ENCODE data around the gene C8G. TPM values are rescaled to one million over a fixed set of nuclear protein-coding genes. Genes with fewer than 3 reads are reported as not detected.

The C8G gene
- total and polyA plus RNA-seq, 2 of the 13 experiments (the other 11 are each of a cell fraction or from before 2014, with no cell fraction given): 4.9 to 12.8 TPM

DNA sequence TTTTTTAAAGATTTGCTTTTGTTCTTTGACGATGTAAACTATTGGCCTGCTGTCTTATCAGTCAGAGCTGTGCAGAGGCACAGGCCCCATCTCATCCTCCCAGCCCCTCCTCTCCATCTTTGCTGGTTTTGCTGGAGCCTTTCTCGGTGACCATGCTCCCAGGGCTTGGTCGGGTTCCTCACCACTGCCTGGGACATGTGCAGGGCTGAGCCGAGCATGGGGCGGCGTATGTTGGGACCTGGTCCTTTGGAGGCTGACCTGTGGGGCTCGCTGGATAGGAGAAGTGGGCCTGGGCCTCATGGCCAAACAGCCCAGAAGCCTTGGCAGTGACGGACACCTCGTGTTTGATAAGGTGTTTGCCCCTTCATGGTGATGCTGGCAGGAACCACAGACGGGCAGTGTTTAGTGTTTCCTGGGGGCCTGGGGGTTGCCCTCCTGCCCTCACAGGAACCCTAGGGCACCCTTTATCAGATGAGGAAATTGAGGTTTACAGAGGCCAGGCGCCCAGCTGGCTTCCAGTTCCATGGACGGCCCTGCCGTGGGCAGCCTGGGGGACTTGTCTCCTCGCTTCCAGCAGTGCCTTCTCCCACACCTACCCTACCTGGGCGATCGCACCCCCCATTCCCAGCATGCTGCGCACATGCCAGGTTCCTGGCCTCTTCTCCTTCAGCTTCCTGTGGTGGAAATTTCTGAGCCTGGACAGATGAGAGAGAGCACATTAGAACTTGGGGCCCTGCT lies 31.2 kb upstream of the C8G start (continued):
- TF ChIP-seq YEATS4 (CRISPR knock-in tag; IDR thresholded peaks at IDR 0.05; ENCODE audit: borderline replicate concordance) (no peak), SIX1 (CRISPR knock-in tag; IDR thresholded peaks at IDR 0.05; ENCODE audit: borderline replicate concordance) (no peak), ETV6 (CRISPR knock-in tag; conservative IDR thresholded peaks at IDR 0.05) (no peak), CREM (IDR thresholded peaks at IDR 0.05) (no peak), CREM (CRISPR knock-in tag; IDR thresholded peaks at IDR 0.05) (no peak), CENPT (CRISPR knock-in tag; IDR thresholded peaks at IDR 0.05; ENCODE audit: low read depth) (no peak), SP140L (CRISPR knock-in tag; IDR thresholded peaks at IDR 0.05; ENCODE audit: borderline replicate concordance) (no peak)
- TF ChIP-seq, protein P1, sequence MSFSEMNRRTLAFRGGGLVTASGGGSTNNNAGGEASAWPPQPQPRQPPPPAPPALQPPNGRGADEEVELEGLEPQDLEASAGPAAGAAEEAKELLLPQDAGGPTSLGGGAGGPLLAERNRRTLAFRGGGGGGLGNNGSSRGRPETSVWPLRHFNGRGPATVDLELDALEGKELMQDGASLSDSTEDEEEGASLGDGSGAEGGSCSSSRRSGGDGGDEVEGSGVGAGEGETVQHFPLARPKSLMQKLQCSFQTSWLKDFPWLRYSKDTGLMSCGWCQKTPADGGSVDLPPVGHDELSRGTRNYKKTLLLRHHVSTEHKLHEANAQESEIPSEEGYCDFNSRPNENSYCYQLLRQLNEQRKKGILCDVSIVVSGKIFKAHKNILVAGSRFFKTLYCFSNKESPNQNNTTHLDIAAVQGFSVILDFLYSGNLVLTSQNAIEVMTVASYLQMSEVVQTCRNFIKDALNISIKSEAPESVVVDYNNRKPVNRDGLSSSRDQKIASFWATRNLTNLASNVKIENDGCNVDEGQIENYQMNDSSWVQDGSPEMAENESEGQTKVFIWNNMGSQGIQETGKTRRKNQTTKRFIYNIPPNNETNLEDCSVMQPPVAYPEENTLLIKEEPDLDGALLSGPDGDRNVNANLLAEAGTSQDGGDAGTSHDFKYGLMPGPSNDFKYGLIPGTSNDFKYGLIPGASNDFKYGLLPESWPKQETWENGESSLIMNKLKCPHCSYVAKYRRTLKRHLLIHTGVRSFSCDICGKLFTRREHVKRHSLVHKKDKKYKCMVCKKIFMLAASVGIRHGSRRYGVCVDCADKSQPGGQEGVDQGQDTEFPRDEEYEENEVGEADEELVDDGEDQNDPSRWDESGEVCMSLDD (CRISPR knock-in tag; IDR thresholded peaks at IDR 0.05; ENCODE audit: borderline replicate concordance): no peak

DNA sequence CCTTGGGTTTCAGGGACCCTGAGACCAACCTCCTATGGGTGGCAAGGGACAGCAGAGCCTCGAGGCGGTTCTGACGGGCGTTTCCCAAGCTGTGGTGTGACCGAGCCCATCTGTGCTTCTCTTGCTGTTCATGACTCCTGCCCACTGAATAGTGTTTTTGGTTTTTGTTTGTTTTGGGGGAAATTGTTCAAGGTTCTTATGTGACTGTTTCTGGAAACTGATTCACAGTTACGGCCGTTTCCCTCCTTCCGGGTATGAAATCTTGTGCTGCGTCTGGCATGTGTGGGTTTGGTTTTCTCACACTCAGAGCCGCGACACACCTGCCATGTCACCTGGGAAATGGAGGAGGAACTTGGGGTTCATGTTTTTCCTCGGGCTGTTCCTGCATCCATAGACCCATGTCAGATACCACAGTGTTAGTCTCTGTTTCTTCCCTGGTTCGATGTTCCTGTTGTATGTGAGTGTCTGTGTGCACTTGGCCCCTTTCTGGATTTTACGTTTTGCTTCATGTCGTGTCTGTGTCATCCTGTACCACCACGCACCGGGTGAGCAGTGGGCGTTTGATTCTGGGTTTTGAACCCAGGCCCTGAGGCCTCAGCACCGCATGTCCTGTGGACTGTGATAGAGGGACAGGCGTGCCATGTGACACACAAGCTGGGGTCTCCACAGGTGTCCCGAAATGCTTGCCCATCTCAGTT lies 29.3 kb upstream of the C8G start:
- Histone ChIP-seq H2AFZ (ENCODE audit: low read length) (no peak overlapping the region), H3K79me2 (ENCODE audit: insufficient read depth, low read length) (peaks cover 4% of the 10 kb centered on the region), H3K9me3 (ENCODE audit: low read length) (no peaks in the 10 kb centered on the region), H3K4me3 (replicated peaks in 1 of 3; ENCODE audit: insufficient read depth in 1 of 3, low read depth in 2 of 3, low read length in 3 of 3) (no peak overlapping the region), H3K27me3 (ENCODE audit: control insufficient read depth in 1 of 2, insufficient read depth in 2 of 2, low read length in 2 of 2) (no peaks in the 10 kb centered on the region), H4K20me1 (ENCODE audit: insufficient read depth, low read length) (no peaks in the 10 kb centered on the region), H3K4me1 (ENCODE audit: insufficient read depth, low read length) (no peaks in the 10 kb centered on the region), H3K4me2 (ENCODE audit: low read depth, low read length) (no peak overlapping the region), H3K27ac (ENCODE audit: extremely low read length, insufficient read depth, low read length) (no peak overlapping the region), H3K36me3 (replicated peaks in 1 of 2; ENCODE audit: control insufficient read depth in 1 of 2, insufficient read depth in 2 of 2, low read length in 2 of 2) (peaks cover 29 to 60% of the 10 kb centered on the region in 2 experiments), H3K9ac (ENCODE audit: insufficient read depth, low read depth, low read length) (no peak overlapping the region)
- in situ Hi-C loops (cut with HindIII; ENCODE audit: extremely low pct_ligation_motif_present, low pct_unique_long_range_greater_than_20kb) (no loop called here), intact Hi-C loops (cut with micrococcal nuclease; ENCODE audit: unreplicated experiment) (no loop called here)
- ChIA-PET POLR2A (no interaction called here), CTCF (ENCODE audit: low intra/inter-chr PET ratio, low total read pairs) (no interaction called here)
- BruUV-seq (replicated peaks): no TSS peak
- no peak for DNase-seq (ENCODE audit: low spot score)
- 92% methylated on average over 17 of the region's 21 CpGs for WGBS (ENCODE audit: low lambda C conversion rate)
- no peak for ATAC-seq
- FAIRE-seq: no peak
- TF ChIP-seq, protein P2, sequence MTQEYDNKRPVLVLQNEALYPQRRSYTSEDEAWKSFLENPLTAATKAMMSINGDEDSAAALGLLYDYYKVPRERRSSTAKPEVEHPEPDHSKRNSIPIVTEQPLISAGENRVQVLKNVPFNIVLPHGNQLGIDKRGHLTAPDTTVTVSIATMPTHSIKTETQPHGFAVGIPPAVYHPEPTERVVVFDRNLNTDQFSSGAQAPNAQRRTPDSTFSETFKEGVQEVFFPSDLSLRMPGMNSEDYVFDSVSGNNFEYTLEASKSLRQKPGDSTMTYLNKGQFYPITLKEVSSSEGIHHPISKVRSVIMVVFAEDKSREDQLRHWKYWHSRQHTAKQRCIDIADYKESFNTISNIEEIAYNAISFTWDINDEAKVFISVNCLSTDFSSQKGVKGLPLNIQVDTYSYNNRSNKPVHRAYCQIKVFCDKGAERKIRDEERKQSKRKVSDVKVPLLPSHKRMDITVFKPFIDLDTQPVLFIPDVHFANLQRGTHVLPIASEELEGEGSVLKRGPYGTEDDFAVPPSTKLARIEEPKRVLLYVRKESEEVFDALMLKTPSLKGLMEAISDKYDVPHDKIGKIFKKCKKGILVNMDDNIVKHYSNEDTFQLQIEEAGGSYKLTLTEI (CRISPR knock-in tag; conservative IDR thresholded peaks at IDR 0.05): no peak
- TF ChIP-seq SRF (IDR thresholded peaks at IDR 0.05; ENCODE audit: low read depth, low read length) (no peak), ZNF776 (CRISPR knock-in tag; IDR thresholded peaks at IDR 0.05) (no peak), NFATC3 (CRISPR knock-in tag; IDR thresholded peaks at IDR 0.05) (no peak), CEBPG (CRISPR knock-in tag; IDR thresholded peaks at IDR 0.05) (no peak), ZMAT3 (CRISPR knock-in tag; conservative IDR thresholded peaks at IDR 0.05) (no peak), NR3C1 (CRISPR knock-in tag; IDR thresholded peaks at IDR 0.05) (no peak), NAIF1 (CRISPR knock-in tag; IDR thresholded peaks at IDR 0.05; ENCODE audit: borderline replicate concordance) (no peak), ONECUT2 (CRISPR knock-in tag; IDR thresholded peaks at IDR 0.05) (no peak), POLR2G (IDR thresholded peaks at IDR 0.05; ENCODE audit: low read depth, low read length) (no peak), CBX1 (IDR thresholded peaks at IDR 0.05; ENCODE audit: low read depth) (no peak)
- TF ChIP-seq, protein P3, sequence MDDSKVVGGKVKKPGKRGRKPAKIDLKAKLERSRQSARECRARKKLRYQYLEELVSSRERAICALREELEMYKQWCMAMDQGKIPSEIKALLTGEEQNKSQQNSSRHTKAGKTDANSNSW (CRISPR knock-in tag; IDR thresholded peaks at IDR 0.05; ENCODE audit: borderline replicate concordance): no peak
